Neuron (in vitro differentiated cells): ENCODE results near the gene PXDC1.
"Not testable (repeated sequence)": the region's sequence is repeated elsewhere in the genome, so short reads cannot be mapped to it uniquely, and the experiment has no call there.

Experiments used
- H2AFZ ChIP-seq: one replicate; pipeline ENCODE4 v1.6.1; 2013; ENCODE audit warnings: low read depth, mild to moderate bottlenecking, inconsistent platforms, low read length, moderate library complexity
- H3K27me3 ChIP-seq: one replicate; pipeline ENCODE4 v1.6.1; 2013; ENCODE audit warnings: low read length; ENCODE audit not compliant: insufficient read depth
- H3K36me3 ChIP-seq: one replicate; pipeline ENCODE4 v1.6.1; 2013; ENCODE audit warnings: low read length; ENCODE audit not compliant: insufficient read depth
- H3K4me1 ChIP-seq: one replicate; pipeline ENCODE4 v1.6.1; 2013; ENCODE audit warnings: low read length; ENCODE audit not compliant: insufficient read depth
- H3K4me3 ChIP-seq: 2 replicates; pipeline ENCODE4 v1.5.1; 2013; ENCODE audit warnings: mild to moderate bottlenecking, low read length, moderate library complexity
- H3K9me3 ChIP-seq: one replicate; pipeline ENCODE4 v1.6.1; 2013; ENCODE audit warnings: low read length

The PXDC1 gene

DNA sequence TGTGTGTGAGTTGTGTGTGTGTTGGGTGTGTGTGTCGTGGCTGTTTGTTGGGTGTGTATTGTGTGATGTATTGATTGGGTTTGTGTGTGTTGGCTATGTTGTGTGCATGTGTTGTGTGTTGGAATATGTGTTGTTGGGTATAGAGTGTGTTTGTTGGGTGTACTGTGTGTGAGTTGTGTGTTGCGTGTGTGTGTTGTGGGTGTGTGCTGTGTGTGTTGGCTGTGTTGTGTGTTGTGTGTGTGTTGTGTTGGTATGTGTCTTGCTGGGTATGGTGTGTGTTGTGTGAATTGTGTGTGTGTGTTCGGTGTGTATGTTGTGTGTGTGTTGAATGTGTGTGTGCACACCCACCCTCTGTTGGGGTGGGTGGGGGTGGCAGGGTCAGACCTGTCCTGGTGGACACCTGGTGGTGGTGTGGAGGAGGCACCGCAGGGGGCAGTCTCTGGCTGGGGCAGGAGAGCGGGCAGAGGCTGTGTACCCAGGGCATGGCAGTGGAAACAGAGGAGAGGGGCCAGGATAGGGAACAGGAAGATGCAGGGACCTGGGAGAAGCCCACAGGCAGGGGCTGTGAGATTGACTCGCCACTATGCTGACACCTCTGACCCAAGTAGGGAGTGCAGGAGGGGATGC, 25.5 kb upstream of the PXDC1 start:
- no peak overlapping the region for H2AFZ ChIP-seq
- H3K36me3 ChIP-seq: no peaks in the 10 kb centered on the region
- H3K9me3 ChIP-seq: no peaks in the 10 kb centered on the region
- peaks cover 17% of the 10 kb centered on the region for H3K4me1 ChIP-seq
- no peak overlapping the region for H3K4me3 ChIP-seq
- H3K27me3 ChIP-seq: no peaks in the 10 kb centered on the region

GRCh38 chr6:3775847-3776246, 24.3 kb upstream of the PXDC1 start:
- Histone ChIP-seq H3K36me3 (no peaks in the 10 kb centered on the region), H2AFZ (no peak overlapping the region), H3K9me3 (peaks cover 2% of the 10 kb centered on the region), H3K4me1 (peaks cover 18% of the 10 kb centered on the region), H3K27me3 (no peaks in the 10 kb centered on the region), H3K4me3 (no peak overlapping the region)

DNA sequence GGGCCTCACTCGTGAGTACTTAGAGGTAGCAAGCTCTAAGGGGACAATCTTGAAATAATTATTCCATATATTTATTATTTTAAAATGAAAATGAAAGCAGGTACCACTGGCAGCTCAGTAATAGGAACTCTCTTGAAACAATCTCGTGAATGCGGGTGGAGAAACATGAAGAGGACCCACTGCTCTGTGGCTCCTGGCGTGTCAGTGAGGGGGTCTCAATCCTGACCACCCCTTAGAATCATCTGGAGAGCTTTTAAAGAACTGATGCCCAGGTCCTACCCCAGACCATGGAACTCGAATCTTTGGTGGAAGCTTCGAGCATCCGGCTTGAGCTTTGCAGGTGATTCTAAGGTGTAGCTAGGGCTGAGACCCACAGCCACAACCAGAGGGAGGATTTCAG, 23.9 kb upstream of the PXDC1 start:
- peaks cover 2% of the 10 kb centered on the region for H3K9me3 ChIP-seq
- peaks cover 22% of the 10 kb centered on the region for H3K4me1 ChIP-seq
- H3K36me3 ChIP-seq: no peaks in the 10 kb centered on the region
- no peak overlapping the region for H3K4me3 ChIP-seq
- H3K27me3 ChIP-seq: no peaks in the 10 kb centered on the region
- H2AFZ ChIP-seq: no peak overlapping the region

DNA sequence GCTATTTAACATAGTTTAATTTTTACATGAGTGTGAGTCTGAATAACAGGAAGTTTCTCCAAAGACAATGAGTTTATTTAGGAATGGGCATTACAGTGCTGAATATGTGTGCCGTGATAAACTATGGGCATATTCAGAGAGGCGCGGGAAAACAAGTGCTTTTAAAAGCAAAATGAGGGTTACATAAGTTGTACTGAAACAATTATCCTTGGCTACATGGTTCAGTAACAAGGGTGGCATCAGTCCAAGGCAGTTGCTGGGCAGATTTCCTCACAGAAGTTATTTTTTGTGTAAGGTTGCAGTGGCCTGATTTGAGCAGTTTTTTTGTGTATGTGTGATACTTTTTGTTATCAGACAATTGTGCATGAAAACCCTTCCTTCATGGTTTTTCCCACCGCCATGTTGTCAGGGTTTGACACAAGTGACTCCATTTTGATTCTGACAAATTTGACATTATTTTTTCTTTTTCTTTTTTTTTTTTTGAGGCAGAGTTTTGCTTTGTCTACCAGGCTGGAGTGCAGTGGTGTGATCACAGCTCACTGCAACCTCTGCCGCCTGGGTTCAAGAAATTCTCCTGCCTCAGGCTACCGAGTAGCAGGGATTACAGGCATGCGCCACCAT, 22.3 kb upstream of the PXDC1 start:
- peaks cover 2% of the 10 kb centered on the region for H3K9me3 ChIP-seq
- H2AFZ ChIP-seq: no peak overlapping the region
- no peaks in the 10 kb centered on the region for H3K27me3 ChIP-seq
- no peak overlapping the region for H3K4me3 ChIP-seq
- H3K36me3 ChIP-seq: no peaks in the 10 kb centered on the region
- H3K4me1 ChIP-seq: peaks cover 30% of the 10 kb centered on the region

DNA sequence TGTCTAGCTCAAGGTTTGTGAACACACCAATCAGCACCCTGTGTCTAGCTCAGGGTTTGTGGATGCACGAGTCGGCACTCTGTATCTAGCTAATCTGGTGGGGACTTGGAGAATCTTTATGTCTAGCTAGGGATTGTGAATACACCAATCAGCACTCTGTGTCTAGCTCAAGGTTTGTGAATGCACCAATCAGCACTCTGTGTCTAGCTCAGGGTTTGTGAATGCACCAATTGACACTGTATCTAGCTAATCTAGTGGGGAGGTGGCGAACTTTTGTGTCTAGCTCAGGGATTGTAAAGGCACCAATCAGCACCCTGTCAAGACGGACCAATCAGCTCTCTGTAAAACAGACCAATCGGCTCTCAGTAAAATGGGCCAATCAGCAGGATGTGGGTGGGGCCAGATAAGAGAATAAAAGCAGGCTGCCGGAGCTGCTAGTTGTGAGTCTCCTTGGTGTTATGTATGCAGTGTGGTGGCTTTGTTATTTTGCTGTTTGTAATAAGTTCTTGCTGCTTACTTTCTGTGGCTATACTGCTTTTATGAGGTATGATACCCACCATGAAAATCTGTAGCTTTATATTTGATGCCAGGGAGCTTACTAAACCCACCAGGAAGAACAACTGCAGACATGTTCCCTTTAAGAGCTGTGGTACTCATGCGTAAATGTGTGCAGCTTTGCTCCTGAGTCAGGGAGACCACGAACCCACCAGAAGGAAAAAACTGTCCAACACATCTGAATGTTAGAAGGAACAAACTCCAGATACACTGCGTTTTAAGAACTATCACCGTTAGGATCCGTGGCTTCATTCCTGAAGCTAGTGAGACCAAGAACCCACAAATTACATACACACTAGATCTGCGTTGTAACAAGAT, 20.9 kb upstream of the PXDC1 start:
- not testable (repeated sequence) for H3K27me3 ChIP-seq, H3K9me3 ChIP-seq

GRCh38 chr6:3771407-3772011, 20.0 kb upstream of the PXDC1 start:
- Histone ChIP-seq H2AFZ (no peak overlapping the region), H3K4me3 (no peak overlapping the region), H3K27me3 (no peaks in the 10 kb centered on the region), H3K36me3 (no peaks in the 10 kb centered on the region), H3K4me1 (peaks cover 13% of the 10 kb centered on the region), H3K9me3 (peaks cover 2% of the 10 kb centered on the region)

More for the DNA sequence above, 20.9 kb upstream of the PXDC1 start:
- H3K4me3 ChIP-seq, H3K36me3 ChIP-seq, H2AFZ ChIP-seq: not testable (repeated sequence)
- H3K4me1 ChIP-seq: peaks cover 20% of the 10 kb centered on the region

GRCh38 chr6:3770023-3770720, 18.7 kb upstream of the PXDC1 start:
- no peak overlapping the region for H2AFZ ChIP-seq
- no peak overlapping the region for H3K4me3 ChIP-seq

GRCh38 chr6:3769610-3770009, 18.1 kb upstream of the PXDC1 start:
- Histone ChIP-seq H3K4me1 (peaks cover 13% of the 10 kb centered on the region), H2AFZ (no peak overlapping the region), H3K36me3 (no peaks in the 10 kb centered on the region), H3K27me3 (no peaks in the 10 kb centered on the region), H3K9me3 (peaks cover 2% of the 10 kb centered on the region), H3K4me3 (no peak overlapping the region)

More at GRCh38 chr6:3770023-3770720, 18.7 kb upstream of the PXDC1 start:
- no peaks in the 10 kb centered on the region for H3K27me3 ChIP-seq
- no peaks in the 10 kb centered on the region for H3K36me3 ChIP-seq
- peaks cover 2% of the 10 kb centered on the region for H3K9me3 ChIP-seq
- peaks cover 13% of the 10 kb centered on the region for H3K4me1 ChIP-seq

DNA sequence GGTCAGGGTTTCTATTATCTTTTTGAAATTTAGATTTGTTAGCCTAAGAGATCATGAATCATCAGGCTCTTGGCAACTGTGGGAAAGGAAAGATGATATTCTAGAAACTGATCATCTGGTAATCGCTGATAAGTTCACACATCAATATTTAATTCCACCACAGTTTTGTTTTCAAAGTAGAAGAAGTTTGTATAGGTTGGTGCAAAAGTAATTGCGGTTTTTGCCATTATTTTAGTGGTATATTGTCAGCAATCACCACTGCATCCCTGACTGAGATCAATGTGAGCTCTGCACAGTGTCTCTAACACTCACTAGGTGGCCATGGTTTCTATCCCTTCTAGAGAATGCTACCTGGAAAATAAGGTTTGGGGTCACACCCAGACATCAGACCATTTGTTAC, 17.0 kb upstream of the PXDC1 start:
- H3K4me1 ChIP-seq: peaks cover 13% of the 10 kb centered on the region
- H3K4me3 ChIP-seq: no peak overlapping the region
- H3K27me3 ChIP-seq: no peaks in the 10 kb centered on the region
- peaks cover 2% of the 10 kb centered on the region for H3K9me3 ChIP-seq
- no peaks in the 10 kb centered on the region for H3K36me3 ChIP-seq
- no peak overlapping the region for H2AFZ ChIP-seq

GRCh38 chr6:3767483-3767882, 16.0 kb upstream of the PXDC1 start:
- not testable (repeated sequence) for H2AFZ ChIP-seq
- peaks cover 13% of the 10 kb centered on the region for H3K4me1 ChIP-seq

DNA sequence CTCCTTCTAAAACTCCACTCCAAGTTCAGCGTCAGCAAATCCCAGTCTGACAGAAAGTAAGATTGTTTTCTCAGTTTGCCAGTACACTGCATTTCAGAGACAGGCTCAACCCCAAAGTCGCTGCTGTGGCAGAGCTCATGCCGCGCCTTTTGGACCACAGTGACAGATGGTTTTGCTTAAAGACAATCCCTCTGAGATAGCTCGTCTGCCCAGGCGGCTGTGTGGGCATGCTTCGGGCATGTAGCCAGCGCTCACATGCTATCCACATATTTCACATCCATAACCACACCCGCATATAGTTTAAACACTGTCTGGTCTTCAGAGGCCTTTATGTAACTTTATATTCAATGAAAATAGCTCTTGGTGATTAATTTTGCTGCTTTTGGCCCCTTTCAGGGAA, 14.7 kb upstream of the PXDC1 start:
- Histone ChIP-seq H3K4me3 (no peak overlapping the region), H2AFZ (no peak overlapping the region), H3K36me3 (no peaks in the 10 kb centered on the region), H3K9me3 (peaks cover 1% of the 10 kb centered on the region), H3K27me3 (no peaks in the 10 kb centered on the region), H3K4me1 (peaks cover 13% of the 10 kb centered on the region)

More at GRCh38 chr6:3767483-3767882, 16.0 kb upstream of the PXDC1 start:
- H3K27me3 ChIP-seq, H3K4me3 ChIP-seq, H3K9me3 ChIP-seq, H3K36me3 ChIP-seq: not testable (repeated sequence)

DNA sequence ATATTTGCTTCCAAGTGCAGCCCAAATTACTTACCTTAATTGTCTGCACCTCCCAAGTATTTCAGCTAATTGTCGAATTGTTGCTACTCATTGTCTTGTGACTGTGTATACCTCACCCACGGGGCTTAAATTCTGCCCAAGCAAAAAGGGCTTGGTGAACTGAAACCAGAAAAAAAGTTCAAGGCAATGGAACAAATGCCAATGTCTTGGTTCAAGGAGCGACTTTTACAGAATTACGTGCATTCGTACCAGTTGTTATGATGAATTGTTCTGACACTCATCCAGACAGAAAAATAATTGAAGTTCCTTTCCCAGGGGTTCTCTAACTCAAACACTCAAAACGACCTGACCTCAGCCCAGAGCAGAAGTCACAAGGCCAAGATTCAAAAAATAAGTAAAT, 13.9 kb upstream of the PXDC1 start:
- peaks cover 8% of the 10 kb centered on the region for H3K4me1 ChIP-seq

More for the DNA sequence above, 13.9 kb upstream of the PXDC1 start:
- Histone ChIP-seq H3K36me3 (no peaks in the 10 kb centered on the region), H3K4me3 (no peak overlapping the region), H3K27me3 (no peaks in the 10 kb centered on the region), H2AFZ (no peak overlapping the region), H3K9me3 (no peaks in the 10 kb centered on the region)
